Parathyroid adenoma (tissue), 2 donors: ENCODE data around the gene DHDDS.

Experiments
- H2AFZ ChIP-seq: fragments of 300-600 bp; sonication (generic); one replicate; pipeline ENCODE4 v1.7.0; 2017; ENCODE audit warnings: antibody characterized with exemption, mild to moderate bottlenecking
- H3K27ac ChIP-seq: fragments of 300-600 bp; sonication (generic); one replicate; pipeline ENCODE4 v1.7.0; 2017
- H3K27me3 ChIP-seq: fragments of 300-600 bp; sonication (generic); one replicate; pipeline ENCODE4 v1.7.0; 2017; ENCODE audit warnings: low read length; ENCODE audit not compliant: control insufficient read depth, insufficient read depth
- H3K36me3 ChIP-seq: fragments of 300-600 bp; sonication (generic); one replicate; pipeline ENCODE4 v1.7.0; 2017; ENCODE audit warnings: low read length; ENCODE audit not compliant: control insufficient read depth, insufficient read depth
- H3K4me1 ChIP-seq: fragments of 300-600 bp; sonication (generic); one replicate; pipeline ENCODE4 v1.7.0; 2017; ENCODE audit warnings: control low read depth
- H3K4me2 ChIP-seq: fragments of 300-600 bp; sonication (generic); one replicate; pipeline ENCODE4 v1.7.0; 2017; ENCODE audit warnings: low read length
- H3K4me3 ChIP-seq: fragments of 300-600 bp; sonication (generic); one replicate; pipeline ENCODE4 v1.7.0; 2017; ENCODE audit warnings: low read depth, low read length
- H3K79me2 ChIP-seq: fragments of 300-600 bp; sonication (generic); one replicate; pipeline ENCODE4 v1.7.0; 2017; ENCODE audit warnings: control low read depth
- H3K9ac ChIP-seq: fragments of 300-600 bp; sonication (generic); one replicate; pipeline ENCODE4 v1.7.0; 2017; ENCODE audit warnings: mild to moderate bottlenecking
- H3K9me3 ChIP-seq: fragments of 300-600 bp; sonication (generic); one replicate; pipeline ENCODE4 v1.7.0; 2017; ENCODE audit warnings: low read length; ENCODE audit not compliant: control insufficient read depth
- CTCF ChIP-seq: fragments of 300-600 bp; sonication (generic); IDR thresholded peaks from one replicate; pipeline ENCODE4 v1.7.0; 2017; ENCODE audit warnings: antibody characterized with exemption, mild to moderate bottlenecking
- donor health status: primary hyperparathyroidism.

Gene DHDDS

DNA sequence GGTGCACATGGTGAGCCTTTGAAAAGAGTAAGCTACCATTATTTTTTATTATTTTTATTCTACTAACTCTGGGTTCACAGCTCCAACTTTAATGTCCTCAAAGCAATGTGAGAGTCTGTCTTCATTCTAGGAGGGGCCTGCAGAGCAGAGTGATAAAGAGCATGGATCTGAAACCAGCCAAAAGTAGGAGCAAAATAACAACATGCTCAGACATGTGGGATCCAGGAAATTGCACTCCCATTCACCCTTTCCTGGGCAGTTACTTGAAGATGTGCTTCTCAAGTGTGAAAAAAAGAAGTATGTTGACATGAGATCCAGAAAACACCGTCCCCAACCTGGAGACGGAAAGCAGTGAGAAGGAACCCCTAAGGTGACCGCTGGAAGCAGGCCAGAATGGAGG lies 30.2 kb upstream of the DHDDS start:
- H2AFZ ChIP-seq, result no peak overlapping the region
- no peak for TF ChIP-seq CTCF
- H3K36me3 ChIP-seq, result no peaks in the 10 kb centered on the region

GRCh38 chr1:26403656-26404055 lies 28.5 kb upstream of the DHDDS start:
- no peaks in the 10 kb centered on the region for H3K36me3 ChIP-seq
- no peak overlapping the region for H3K4me3 ChIP-seq
- no peak overlapping the region for H3K4me2 ChIP-seq
- H3K9ac ChIP-seq, result no peak overlapping the region
- TF ChIP-seq CTCF, result no peak
- no peak overlapping the region for H2AFZ ChIP-seq
- no peaks in the 10 kb centered on the region for H3K9me3 ChIP-seq
- H3K27ac ChIP-seq, result no peak overlapping the region
- no peaks in the 10 kb centered on the region for H3K4me1 ChIP-seq
- H3K79me2 ChIP-seq, result no peaks in the 10 kb centered on the region
- no peaks in the 10 kb centered on the region for H3K27me3 ChIP-seq

More for the DNA sequence above, 30.2 kb upstream of the DHDDS start:
- no peaks in the 10 kb centered on the region for H3K9me3 ChIP-seq
- no peak overlapping the region for H3K4me2 ChIP-seq
- no peaks in the 10 kb centered on the region for H3K27me3 ChIP-seq
- no peak overlapping the region for H3K9ac ChIP-seq
- no peaks in the 10 kb centered on the region for H3K4me1 ChIP-seq
- no peak overlapping the region for H3K4me3 ChIP-seq
- H3K79me2 ChIP-seq, result no peaks in the 10 kb centered on the region
- no peak overlapping the region for H3K27ac ChIP-seq

GRCh38 chr1:26404641-26405040 lies 27.5 kb upstream of the DHDDS start:
- TF ChIP-seq CTCF, result no peak
- no peaks in the 10 kb centered on the region for H3K79me2 ChIP-seq
- no peak overlapping the region for H2AFZ ChIP-seq
- H3K4me1 ChIP-seq, result no peaks in the 10 kb centered on the region
- H3K9me3 ChIP-seq, result no peaks in the 10 kb centered on the region
- H3K36me3 ChIP-seq, result no peaks in the 10 kb centered on the region
- no peak overlapping the region for H3K4me2 ChIP-seq
- no peak overlapping the region for H3K9ac ChIP-seq
- H3K27ac ChIP-seq, result no peak overlapping the region
- no peak overlapping the region for H3K4me3 ChIP-seq
- H3K27me3 ChIP-seq, result no peaks in the 10 kb centered on the region

DNA sequence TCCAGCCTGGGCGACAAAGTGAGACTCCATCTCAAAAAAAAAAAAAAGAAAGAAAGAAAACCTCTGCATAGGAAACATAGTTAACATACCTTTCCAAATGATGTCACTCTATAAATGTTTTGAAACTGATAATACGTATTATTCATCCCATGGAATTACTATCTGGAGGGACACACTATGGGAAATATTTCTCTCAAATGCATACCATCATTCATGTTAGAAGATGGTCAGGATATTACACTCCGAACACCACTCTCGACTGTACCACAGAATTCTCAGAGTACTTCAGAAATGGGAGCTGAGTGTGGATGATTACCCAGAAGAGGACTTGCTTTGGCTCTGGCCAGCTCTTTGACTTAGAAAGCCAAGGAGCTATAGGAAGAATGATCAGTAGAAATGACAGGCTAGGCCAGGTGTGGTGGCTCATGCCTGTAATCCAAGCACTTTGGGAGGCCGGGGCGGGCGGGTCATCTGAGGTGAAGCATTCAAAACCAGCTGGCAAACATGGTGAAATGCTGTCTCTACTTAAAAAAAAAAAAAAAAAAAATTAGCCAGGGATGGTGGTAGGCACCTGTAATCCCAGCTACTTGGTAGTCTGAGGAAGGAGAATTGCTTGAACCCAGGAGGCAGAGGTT lies 26.7 kb upstream of the DHDDS start:
- Histone ChIP-seq H3K9ac (no peak overlapping the region), H3K4me1 (no peaks in the 10 kb centered on the region), H3K36me3 (no peaks in the 10 kb centered on the region), H3K27ac (no peak overlapping the region), H3K9me3 (no peaks in the 10 kb centered on the region), H3K79me2 (no peaks in the 10 kb centered on the region), H3K4me2 (no peak overlapping the region), H3K27me3 (no peaks in the 10 kb centered on the region), H2AFZ (no peak overlapping the region), H3K4me3 (no peak overlapping the region)
- TF ChIP-seq CTCF, result no peak

DNA sequence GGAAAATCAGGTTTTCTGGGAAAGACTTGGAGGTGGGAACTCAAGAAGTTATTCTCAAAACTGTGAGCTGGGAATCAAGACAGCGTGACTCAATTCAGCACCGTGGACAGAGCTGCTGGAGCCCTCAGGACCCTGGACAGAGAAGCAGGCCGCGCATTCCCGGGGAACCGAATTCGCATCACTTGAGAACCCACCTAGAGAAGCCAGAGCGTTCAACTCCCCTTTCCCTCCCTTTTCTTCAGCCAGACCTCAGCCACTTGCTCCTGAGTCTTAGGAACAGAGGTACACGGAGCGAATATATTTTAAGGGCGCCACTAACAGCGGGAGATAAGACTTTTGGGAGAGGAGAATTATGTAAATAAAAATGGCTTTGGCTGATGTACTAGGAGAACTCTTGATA lies 23.5 kb upstream of the DHDDS start:
- no peak for TF ChIP-seq CTCF
- Histone ChIP-seq H3K9ac (no peak overlapping the region), H2AFZ (peak overlapping the region; percentile 75), H3K79me2 (no peaks in the 10 kb centered on the region), H3K9me3 (no peaks in the 10 kb centered on the region), H3K4me3 (no peak overlapping the region), H3K36me3 (no peaks in the 10 kb centered on the region), H3K27me3 (peaks cover 17% of the 10 kb centered on the region), H3K4me1 (no peaks in the 10 kb centered on the region), H3K4me2 (no peak overlapping the region), H3K27ac (no peak overlapping the region)
